HG03565 (cell line): ENCODE results near the gene NPRL2.

Experiments
- ATAC-seq: cut with Tn5 transposase; IDR thresholded peaks from one replicate; pipeline ENCODE4 v1.9.1; 2021; ENCODE audit warnings: mild to moderate bottlenecking, moderate library complexity; ENCODE audit not compliant: unreplicated experiment

NPRL2 gene

GRCh38 chr3:50373146-50374051 lies 22.8 kb upstream of the NPRL2 start:
- no peak for ATAC-seq

- no peak for ATAC-seq
These were observed 21.8 kb upstream of the NPRL2 start for GRCh38 chr3:50372349-50372748.

- no peak for ATAC-seq
These were observed 20.6 kb upstream of the NPRL2 start for GRCh38 chr3:50371133-50371685.

GRCh38 chr3:50370594-50370993 lies 20.0 kb upstream of the NPRL2 start:
- no peak for ATAC-seq

GRCh38 chr3:50369012-50369670 lies 18.6 kb upstream of the NPRL2 start:
- no peak for ATAC-seq

- no peak for ATAC-seq
These were observed 15.3 kb upstream of the NPRL2 start for GRCh38 chr3:50365842-50366220.

GRCh38 chr3:50365080-50365841 lies 14.7 kb upstream of the NPRL2 start:
- peak; percentile 70 for ATAC-seq

GRCh38 chr3:50364573-50365079 lies 14.1 kb upstream of the NPRL2 start:
- no peak for ATAC-seq

- ATAC-seq: peak; percentile 4
These were observed 9.2 kb upstream of the NPRL2 start for GRCh38 chr3:50359760-50360110.

GRCh38 chr3:50358911-50359759 lies 8.6 kb upstream of the NPRL2 start, which contains the start of gene TMEM115:
TMEM115 (minus strand) TSS chr3:50359521; CDS start chr3:50359063, 458 bp downstream.
- peak; percentile 93 for ATAC-seq

- ATAC-seq: no peak
These were observed 7.9 kb upstream of the NPRL2 start for GRCh38 chr3:50358355-50358910.

GRCh38 chr3:50357481-50357880 lies 6.9 kb upstream of the NPRL2 start:
- no peak for ATAC-seq

- ATAC-seq: no peak
These were observed 6.0 kb upstream of the NPRL2 start for GRCh38 chr3:50356553-50356952.

- ATAC-seq: no peak
These were observed 5.4 kb upstream of the NPRL2 start for GRCh38 chr3:50355829-50356552.

- no peak for ATAC-seq
These were observed 4.3 kb upstream of the NPRL2 start for GRCh38 chr3:50354850-50355249.

- ATAC-seq: no peak
These were observed 3.7 kb upstream of the NPRL2 start for GRCh38 chr3:50354186-50354764.

GRCh38 chr3:50353245-50354004 lies 2.9 kb upstream of the NPRL2 start:
- no peak for ATAC-seq

GRCh38 chr3:50352781-50353180 lies 2.2 kb upstream of the NPRL2 start:
- ATAC-seq: no peak
